HCT116 (cell line): Measurements from ENCODE around the gene ETS2. TPM values are rescaled to one million over a fixed set of nuclear protein-coding genes. Genes with fewer than 3 reads are reported as not detected.

ENCODE experiments used
- ATAC-seq: fragments of 200-7000 bp; cut with Tn5 transposase; 2 replicates; pipeline ENCODE4 v1.9.1; 2020; ENCODE audit warnings: mild to moderate bottlenecking, moderate library complexity
- BruUV-seq: library from RNA; stranded (reverse); fragments of 400-500 nt; replicated peaks from 2 replicates; lab custom pipeline; 2021; lab: Mats Ljungman, UMichigan
- CTCF ChIA-PET: fragments of 300-600 bp; sonication (Branson Sonifier 250); formaldehyde crosslinking; loops from one replicate; lab custom pipeline; 2021; ENCODE audit warnings: antibody characterized with exemption; lab: Charles Lee
- POLR2A ChIA-PET: fragments of 300-600, 350-600 bp; sonication (Branson Sonifier 250); formaldehyde crosslinking; loops from one replicate; lab custom pipeline; 2021; ENCODE audit warnings: antibody characterized with exemption; lab: Charles Lee
- RAD21 ChIA-PET, 2 experiments: fragments of 300-600 bp; sonication (Branson Sonifier 250); formaldehyde crosslinking; loops; one replicate each; lab custom pipeline; 2023; ENCODE audit warnings: low total read pairs in 2 of 2; ENCODE audit not compliant: uncharacterized antibody in 2 of 2, unreplicated experiment in 2 of 2, low non-redundant PET in 1 of 2; lab: Charles Lee
- DNase-seq: peaks from one replicate; pipeline ENCODE4 v3.0.0-alpha.2; 2010; ENCODE audit warnings: low read depth, low spot score
- H2AFZ ChIP-seq: fragments of 200-600 bp; shearing (Covaris generic), sonication (generic); 2 replicates; pipeline ENCODE4 v1.6.1; 2017; ENCODE audit warnings: low read depth, mixed run types, mixed read lengths, antibody characterized with exemption, low read length; ENCODE audit not compliant: poor library complexity, severe bottlenecking
- H3K27ac ChIP-seq: 2 replicates; pipeline ENCODE4 v1.5.1; 2012; ENCODE audit warnings: low read depth, low read length
- H3K27me3 ChIP-seq: fragments of 200-600 bp; sonication (generic); 2 replicates; pipeline ENCODE4 v1.6.1; 2016; ENCODE audit warnings: mixed run types, low read length, mixed read lengths; ENCODE audit not compliant: insufficient read depth
- H3K36me3 ChIP-seq, 2 experiments: fragments of 200-500 bp in 1 of 2; fragments of 200-600 bp in 1 of 2; sonication (Bioruptor generic) in 1 of 2; sonication (generic) in 1 of 2; 2 replicates each; pipeline versions ENCODE4 v1.5.1 to v1.6.1; 2014 to 2016; ENCODE audit warnings: low read length in 2 of 2, inconsistent platforms in 1 of 2, mixed read lengths in 1 of 2, mixed run types in 1 of 2; ENCODE audit not compliant: insufficient read depth in 2 of 2, control insufficient read depth in 1 of 2
- H3K4me1 ChIP-seq, 2 experiments: fragments of 200-600 bp in 1 of 2; sonication (generic) in 1 of 2; 2 replicates each; pipeline versions ENCODE4 v1.5.1 to v1.6.1; 2012 to 2017; ENCODE audit warnings: low read length in 2 of 2, inconsistent platforms in 1 of 2, mild to moderate bottlenecking in 1 of 2, mixed read lengths in 1 of 2, mixed run types in 1 of 2, moderate library complexity in 1 of 2; ENCODE audit not compliant: insufficient read depth in 2 of 2, control insufficient read depth in 1 of 2
- H3K4me2 ChIP-seq: fragments of 200-600 bp; sonication (generic); 2 replicates; pipeline ENCODE4 v1.6.1; 2017; ENCODE audit warnings: mixed run types, low read length, mixed read lengths
- H3K4me3 ChIP-seq, 2 experiments: fragments of 200-600 bp in 1 of 2; sonication (generic) in 1 of 2; replicated peaks in 1 of 2; 2 replicates each; pipeline ENCODE4 v1.5.1; 2011 to 2016; ENCODE audit warnings: low read length in 2 of 2, control low read depth in 1 of 2, low read depth in 1 of 2, mild to moderate bottlenecking in 1 of 2, mixed read lengths in 1 of 2, mixed run types in 1 of 2
- H3K79me2 ChIP-seq: fragments of 200-600 bp; sonication (generic); 2 replicates; pipeline ENCODE4 v1.6.1; 2017; ENCODE audit warnings: mild to moderate bottlenecking, mixed run types, low read length, moderate library complexity, mixed read lengths; ENCODE audit not compliant: insufficient read depth
- H3K9ac ChIP-seq: fragments of 200-600 bp; sonication (generic); 2 replicates; pipeline ENCODE4 v1.6.1; 2016; ENCODE audit warnings: low read length, mixed read lengths
- H3K9me2 ChIP-seq: fragments of 200-600 bp; sonication (generic), shearing (Covaris generic); 2 replicates; pipeline ENCODE4 v1.6.1; 2017; ENCODE audit warnings: mixed run types, mild to moderate bottlenecking, moderate library complexity; ENCODE audit not compliant: insufficient read depth
- H3K9me3 ChIP-seq, 2 experiments: fragments of 200-500 bp in 1 of 2; fragments of 200-600 bp in 1 of 2; sonication (Bioruptor generic) in 1 of 2; sonication (generic) in 1 of 2; 2 replicates each; pipeline ENCODE4 v1.6.1; 2014 to 2017; ENCODE audit warnings: low read length in 2 of 2, mixed read lengths in 2 of 2, inconsistent platforms in 1 of 2, low read depth in 1 of 2, mild to moderate bottlenecking in 1 of 2, mixed run types in 1 of 2, moderate library complexity in 1 of 2; ENCODE audit not compliant: control insufficient read depth in 1 of 2, insufficient read depth in 1 of 2
- H4K20me1 ChIP-seq: fragments of 200-600 bp; sonication (generic), shearing (Covaris generic); 2 replicates; pipeline ENCODE4 v1.6.1; 2017; ENCODE audit warnings: mixed run types, mild to moderate bottlenecking, moderate library complexity; ENCODE audit not compliant: insufficient read depth
- CBX3 ChIP-seq: IDR thresholded peaks from 2 replicates; pipeline ENCODE4 v1.6.1; 2012; ENCODE audit warnings: low read depth
- CEBPB ChIP-seq: IDR thresholded peaks from 2 replicates; pipeline ENCODE4 v1.6.1; 2012; ENCODE audit warnings: low read depth
- EGR1 ChIP-seq: IDR thresholded peaks from 2 replicates; pipeline ENCODE4 v1.6.1; 2012; ENCODE audit warnings: low read depth
- EZH2phosphoT487 ChIP-seq: fragments of 200-600 bp; IDR thresholded peaks from 2 replicates; pipeline ENCODE4 v1.6.1; 2018; ENCODE audit warnings: antibody characterized with exemption, borderline replicate concordance
- FOSL1 ChIP-seq: IDR thresholded peaks from 2 replicates; pipeline ENCODE4 v1.6.1; 2012; ENCODE audit warnings: low read depth
- JUND ChIP-seq: IDR thresholded peaks from 2 replicates; pipeline ENCODE4 v1.6.1; 2012
- POLR2A ChIP-seq: IDR thresholded peaks from 2 replicates; pipeline ENCODE4 v1.7.0; 2011; ENCODE audit warnings: borderline replicate concordance; ENCODE audit not compliant: insufficient read depth, insufficient read length; ENCODE audit errors: extremely low read depth
- RAD21 ChIP-seq: IDR thresholded peaks from 2 replicates; pipeline ENCODE4 v1.6.1; 2012; ENCODE audit warnings: low read depth, mild to moderate bottlenecking
- SP1 ChIP-seq: IDR thresholded peaks from 2 replicates; pipeline ENCODE4 v1.6.1; 2012; ENCODE audit warnings: low read depth
- YY1 ChIP-seq: IDR thresholded peaks from 2 replicates; pipeline ENCODE4 v1.6.1; 2011; ENCODE audit warnings: low read length, low read depth, moderate library complexity, mild to moderate bottlenecking; ENCODE audit not compliant: insufficient replicate concordance; ENCODE audit errors: extremely low read depth
- ZNF274 ChIP-seq: fragments of 200-500 bp; sonication (Bioruptor generic); IDR thresholded peaks from 2 replicates; pipeline ENCODE4 v1.6.1; 2014; ENCODE audit warnings: mild to moderate bottlenecking, low read depth, low read length, inconsistent platforms
- intact Hi-C: fragments of 100-400 bp; cut with micrococcal nuclease; formaldehyde crosslinking; loops from 2 replicates; pipeline ENCODE4 v1.10.0; 2022
- total RNA-seq: library from RNA; stranded (reverse); gene quantifications from one replicate; pipeline ENCODE4 v1.2.1, GENCODE V29; 2021; ENCODE audit not compliant: unreplicated experiment
- TF ChIP-seq, protein P1 (sequence below): IDR thresholded peaks from 2 replicates; pipeline ENCODE4 v1.6.1; 2012
- TF ChIP-seq, protein P2 (sequence below): IDR thresholded peaks from 2 replicates; pipeline ENCODE4 v1.6.1; 2012; ENCODE audit warnings: low read depth
- TF ChIP-seq, protein P3 (sequence below): IDR thresholded peaks from 2 replicates; pipeline ENCODE4 v1.6.1; 2012

Gene ETS2
- total RNA-seq, 1 experiment from 2014 or later, result 32.9 TPM

DNA sequence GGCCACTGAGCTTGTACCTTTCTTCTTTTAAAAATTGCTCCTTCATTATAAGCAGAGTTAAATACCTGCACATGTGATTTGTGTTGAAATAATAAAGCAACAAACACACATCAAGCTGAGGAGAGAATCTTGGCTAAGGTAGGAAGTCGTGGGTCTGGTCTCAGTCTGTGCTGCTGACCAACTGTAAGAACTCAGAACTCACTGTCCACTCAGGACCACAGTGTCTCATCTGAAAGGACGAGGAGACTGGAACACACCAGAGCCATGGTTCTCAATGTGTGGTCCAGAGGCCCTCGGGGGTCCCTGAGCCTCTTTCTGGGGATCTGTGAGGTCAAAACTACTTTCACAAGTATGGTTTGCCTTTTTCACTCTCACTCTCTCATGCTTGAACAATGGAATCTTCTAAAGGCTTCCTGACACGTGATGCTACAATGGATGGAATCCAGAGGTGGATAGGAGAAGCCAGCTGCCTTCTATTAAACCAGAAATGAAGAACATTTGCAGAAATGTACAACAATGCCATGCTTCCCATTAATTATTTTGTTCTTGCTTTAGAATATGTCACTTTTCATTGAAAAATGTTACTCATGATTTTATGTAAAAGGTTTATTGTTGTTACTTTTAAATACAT is 17.3 kb upstream of the ETS2 start:
- DNase-seq, result no peak
- Histone ChIP-seq H2AFZ (no peak overlapping the region), H3K4me1 (peaks cover 33 to 41% of the 10 kb centered on the region in 2 experiments), H3K4me3 (peak overlapping the region; percentile 24 to 32), H3K27ac (peak overlapping the region; percentile 89), H3K36me3 (no peaks in the 10 kb centered on the region), H3K9me3 (no peaks in the 10 kb centered on the region; a peak in 1 of 4 replicates), H4K20me1 (no peaks in the 10 kb centered on the region), H3K27me3 (no peaks in the 10 kb centered on the region), H3K79me2 (no peaks in the 10 kb centered on the region), H3K9me2 (no peaks in the 10 kb centered on the region), H3K4me2 (peak overlapping the region; percentile 76), H3K9ac (peak overlapping the region; percentile 46)
- ChIA-PET POLR2A (interaction anchor here (1.0 to 2.1 kb wide), 6 partner anchors 9 to 395 kb away, joined by 4 to 27 read pairs (median 4); partner anchors contain the start of genes ETS2 and PSMG1), RAD21 (interaction anchor here (0.8 to 1.5 kb wide), 2 partner anchors 9 to 17 kb away, joined by 3 to 7 read pairs; partner anchors contain the start of gene ETS2 (in 1 of the 2)), CTCF (interaction anchor here (1.0 to 2.4 kb wide), 4 partner anchors 8 to 349 kb away, joined by 3 to 8 read pairs (median 4); no protein-coding TSS in a partner anchor)
- TF ChIP-seq JUND, result no peak
- TF ChIP-seq CEBPB, result no peak
- no peak for TF ChIP-seq SP1
- TF ChIP-seq ZNF274, result no peak
- no peak for TF ChIP-seq CBX3
- no peak for TF ChIP-seq RAD21
- TF ChIP-seq FOSL1, result no peak
- TF ChIP-seq, protein P1, sequence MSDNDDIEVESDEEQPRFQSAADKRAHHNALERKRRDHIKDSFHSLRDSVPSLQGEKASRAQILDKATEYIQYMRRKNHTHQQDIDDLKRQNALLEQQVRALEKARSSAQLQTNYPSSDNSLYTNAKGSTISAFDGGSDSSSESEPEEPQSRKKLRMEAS, result no peak
- TSS peak; percentile 84 for BruUV-seq
- intact Hi-C loops, result no loop called here
- 0 out of 2 replicates have a peak, but pooled peaks have one; percentile 2 for ATAC-seq

DNA sequence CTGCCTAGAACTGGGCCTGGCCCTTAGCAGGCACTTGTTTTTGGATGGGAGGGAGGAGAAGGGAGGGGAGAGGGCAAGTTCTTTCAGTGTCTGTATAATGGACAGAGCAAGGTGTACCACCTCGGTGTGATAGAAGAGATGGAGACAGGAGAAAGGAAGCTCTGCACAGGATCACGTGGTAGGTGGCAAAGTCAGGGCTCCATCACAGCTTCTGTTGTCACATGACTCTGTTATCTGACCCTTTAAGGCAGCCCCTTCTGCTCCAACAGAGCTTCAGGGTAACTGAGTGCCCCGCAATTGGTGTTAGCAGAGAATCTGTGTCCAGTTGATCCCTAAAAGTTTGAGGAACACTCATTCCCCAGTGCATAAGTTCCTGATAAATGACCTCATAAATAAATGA is 16.5 kb upstream of the ETS2 start:
- no TSS peak for BruUV-seq
- Histone ChIP-seq H3K4me1 (peaks cover 34 to 46% of the 10 kb centered on the region in 2 experiments), H3K36me3 (no peaks in the 10 kb centered on the region), H3K9ac (no peak overlapping the region), H3K79me2 (no peaks in the 10 kb centered on the region), H3K9me2 (no peaks in the 10 kb centered on the region), H3K27ac (peak overlapping the region; percentile 89; the same call in 1 of the 2 replicates), H2AFZ (no peak overlapping the region), H4K20me1 (no peaks in the 10 kb centered on the region), H3K4me2 (peak overlapping the region; percentile 76; the same call in 1 of the 2 replicates), H3K4me3 (no peak overlapping the region), H3K9me3 (no peaks in the 10 kb centered on the region), H3K27me3 (no peaks in the 10 kb centered on the region)
- no peak for ATAC-seq
- ChIA-PET POLR2A (no interaction called here), RAD21 (no interaction called here), CTCF (no interaction called here)
- intact Hi-C loops, result no loop called here
- no peak for DNase-seq
- TF ChIP-seq, protein P2, sequence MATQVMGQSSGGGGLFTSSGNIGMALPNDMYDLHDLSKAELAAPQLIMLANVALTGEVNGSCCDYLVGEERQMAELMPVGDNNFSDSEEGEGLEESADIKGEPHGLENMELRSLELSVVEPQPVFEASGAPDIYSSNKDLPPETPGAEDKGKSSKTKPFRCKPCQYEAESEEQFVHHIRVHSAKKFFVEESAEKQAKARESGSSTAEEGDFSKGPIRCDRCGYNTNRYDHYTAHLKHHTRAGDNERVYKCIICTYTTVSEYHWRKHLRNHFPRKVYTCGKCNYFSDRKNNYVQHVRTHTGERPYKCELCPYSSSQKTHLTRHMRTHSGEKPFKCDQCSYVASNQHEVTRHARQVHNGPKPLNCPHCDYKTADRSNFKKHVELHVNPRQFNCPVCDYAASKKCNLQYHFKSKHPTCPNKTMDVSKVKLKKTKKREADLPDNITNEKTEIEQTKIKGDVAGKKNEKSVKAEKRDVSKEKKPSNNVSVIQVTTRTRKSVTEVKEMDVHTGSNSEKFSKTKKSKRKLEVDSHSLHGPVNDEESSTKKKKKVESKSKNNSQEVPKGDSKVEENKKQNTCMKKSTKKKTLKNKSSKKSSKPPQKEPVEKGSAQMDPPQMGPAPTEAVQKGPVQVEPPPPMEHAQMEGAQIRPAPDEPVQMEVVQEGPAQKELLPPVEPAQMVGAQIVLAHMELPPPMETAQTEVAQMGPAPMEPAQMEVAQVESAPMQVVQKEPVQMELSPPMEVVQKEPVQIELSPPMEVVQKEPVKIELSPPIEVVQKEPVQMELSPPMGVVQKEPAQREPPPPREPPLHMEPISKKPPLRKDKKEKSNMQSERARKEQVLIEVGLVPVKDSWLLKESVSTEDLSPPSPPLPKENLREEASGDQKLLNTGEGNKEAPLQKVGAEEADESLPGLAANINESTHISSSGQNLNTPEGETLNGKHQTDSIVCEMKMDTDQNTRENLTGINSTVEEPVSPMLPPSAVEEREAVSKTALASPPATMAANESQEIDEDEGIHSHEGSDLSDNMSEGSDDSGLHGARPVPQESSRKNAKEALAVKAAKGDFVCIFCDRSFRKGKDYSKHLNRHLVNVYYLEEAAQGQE, result no peak
- TF ChIP-seq, protein P1, result no peak
- TF ChIP-seq YY1 (no peak), EGR1 (no peak), POLR2A (no peak), EZH2phosphoT487 (no peak)
- TF ChIP-seq, protein P3, sequence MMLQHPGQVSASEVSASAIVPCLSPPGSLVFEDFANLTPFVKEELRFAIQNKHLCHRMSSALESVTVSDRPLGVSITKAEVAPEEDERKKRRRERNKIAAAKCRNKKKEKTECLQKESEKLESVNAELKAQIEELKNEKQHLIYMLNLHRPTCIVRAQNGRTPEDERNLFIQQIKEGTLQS, result no peak
